Muscle of arm (tissue), 14 donors: ENCODE data around the gene ZNF571. TPM values are rescaled to one million over a fixed set of nuclear protein-coding genes. Genes with fewer than 3 reads are reported as not detected.

Experiments
- DNase-seq: peaks from one replicate; pipeline ENCODE4 v3.0.0-alpha.2; 2013
- long read RNA-seq, 11 donors: transcript quantifications; one replicate each; lab custom pipeline, GENCODE V29; 2026
- polyA plus RNA-seq, 12 donors: library from polyadenylated mRNA; unstranded; fragments of 120-200 nt; gene quantifications; one replicate each; pipeline ENCODE4 v1.2.1, GENCODE V29; 2013; ENCODE audit not compliant: insufficient read length in 12 of 12

ZNF571 gene
- polyA plus RNA-seq: 1 to 10 TPM in 11 of 12 donors, not detected in 1; 4.5 to 9.4 (median 7.0) TPM
- long read RNA-seq, donor 1: 0 reads
- long read RNA-seq, donor 2, partial matches to known transcripts: 0 of 1 reads
- long read RNA-seq, donor 2, other reads (novel, unspliced or antisense): 0 of 1 reads
- long read RNA-seq, donor 3, partial matches to known transcripts: 0 of 1 reads
- long read RNA-seq, donor 3, other reads (novel, unspliced or antisense): 0 of 1 reads
- long read RNA-seq, donor 4, partial matches to known transcripts: 0 of 1 reads
- long read RNA-seq, donor 4, other reads (novel, unspliced or antisense): 0 of 1 reads
- long read RNA-seq, donor 5: 0 reads
- long read RNA-seq, donor 6: 0 reads
- long read RNA-seq, donor 7, partial matches to known transcripts: 0 of 1 reads
- long read RNA-seq, donor 7, other reads (novel, unspliced or antisense): 0 of 1 reads
- long read RNA-seq, donor 8, partial matches to known transcripts: 0 of 2 reads
- long read RNA-seq, donor 8, other reads (novel, unspliced or antisense): 0 of 2 reads
- long read RNA-seq, donor 9: 0 reads
- long read RNA-seq, donor 10, partial matches to known transcripts: 0 of 1 reads
- long read RNA-seq, donor 10, other reads (novel, unspliced or antisense): 0 of 1 reads
- long read RNA-seq, donor 11: 0 reads

GRCh38 chr19:37594304-37594981, at the start of gene ZNF571, which contains the start of gene ZNF540:
TSS of gene ZNF571 (minus strand) at chr19:37594792. CDS start at chr19:37586676, 8,116 bp downstream.
TSS of gene ZNF540 (plus strand) at chr19:37594876. CDS start at chr19:37598448, 3,572 bp downstream.
- DNase-seq: peak; percentile 97

GRCh38 chr19:37635076-37636056, 40.8 kb upstream of the ZNF571 start:
- DNase-seq: no peak

GRCh38 chr19:37594982-37595382, 390 bp upstream of the ZNF571 start:
- no peak for DNase-seq

GRCh38 chr19:37593996-37594303, 642 bp downstream of the ZNF571 start:
- DNase-seq: no peak

- DNase-seq: no peak
Measured at GRCh38 chr19:37583340-37583739, 11.3 kb downstream of the ZNF571 start.

GRCh38 chr19:37572203-37572602, 22.4 kb downstream of the ZNF571 start:
- no peak for DNase-seq

- DNase-seq: no peak
Measured at GRCh38 chr19:37565370-37565669, 29.3 kb downstream of the ZNF571 start.

GRCh38 chr19:37564624-37565369, 29.8 kb downstream of the ZNF571 start:
- DNase-seq: no peak

- DNase-seq: no peak
Measured at GRCh38 chr19:37563518-37563917, 31.1 kb downstream of the ZNF571 start.

- DNase-seq: peak; percentile 52
Measured at GRCh38 chr19:37551129-37551993, 43.2 kb downstream of the ZNF571 start.

- no peak for DNase-seq
Measured at GRCh38 chr19:37537391-37537947, 57.1 kb downstream of the ZNF571 start.

GRCh38 chr19:37519890-37520289, 74.7 kb downstream of the ZNF571 start:
- DNase-seq: no peak

Other genes starting within 250 kb of the ZNF571 start
- gene ZNF527, start 223.7 kb downstream of the ZNF571 start, polyA plus RNA-seq: 1 to 10 TPM in 11 of 12 donors, not detected in 1; 5.0 to 9.9 (median 7.0) TPM
- 10 to 100 TPM in 4 of 12 donors, 1 to 10 TPM in 7, not detected in 1; 4.2 to 11.4 (median 9.7) TPM for gene ZNF569, start 127.3 kb downstream of the ZNF571 start, polyA plus RNA-seq
- gene ZNF570, start 125.4 kb downstream of the ZNF571 start, polyA plus RNA-seq: 1 to 10 TPM in 11 of 12 donors, not detected in 1; 5.5 to 9.0 (median 7.6) TPM
- 10 to 100 TPM in 8 of 12 donors, 1 to 10 TPM in 4; 8.3 to 61.8 (median 13.1) TPM for gene ZNF793, start 87.9 kb downstream of the ZNF571 start, polyA plus RNA-seq
- gene ZNF540, start 84 bp upstream of the ZNF571 start, polyA plus RNA-seq: 1 to 10 TPM in 10 of 12 donors, not detected in 2; 1.5 to 3.3 (median 2.7) TPM
- 10 to 100 TPM in 11 of 12 donors, not detected in 1; 11.2 to 14.4 (median 13.7) TPM for gene ZFP30, start 60.7 kb upstream of the ZNF571 start, polyA plus RNA-seq
- 1 to 10 TPM in 10 of 12 donors, not detected in 2; 4.5 to 8.0 (median 6.0) TPM for gene ZNF607, start 125.0 kb upstream of the ZNF571 start, polyA plus RNA-seq
- 10 to 100 TPM in 8 of 12 donors, 1 to 10 TPM in 2, not detected in 2; 7.7 to 20.5 (median 12.1) TPM for gene ZNF573, start 184.8 kb upstream of the ZNF571 start, polyA plus RNA-seq